Mucosa of descending colon (tissue), 3 donors: Measurements from ENCODE around the gene COX7A2. TPM values are rescaled to one million over a fixed set of nuclear protein-coding genes. Genes with fewer than 3 reads are reported as not detected.

ENCODE experiments used
- ATAC-seq: fragments of 200-7000 bp; cut with Tn5 transposase; one replicate; pipeline ENCODE4 v1.9.1; 2020; ENCODE audit warnings: mild to moderate bottlenecking, moderate library complexity
- DNase-seq, 3 donors: peaks; one replicate each; pipeline ENCODE4 v3.0.0-alpha.2; 2020
- H3K36me3 ChIP-seq: fragments of 200-600 bp; one replicate; pipeline ENCODE4 v1.8.0; 2021; ENCODE audit warnings: low read depth, mild to moderate bottlenecking
- H3K4me1 ChIP-seq: fragments of 200-600 bp; one replicate; pipeline ENCODE4 v1.8.0; 2021; ENCODE audit warnings: low read depth, mild to moderate bottlenecking
- H3K4me3 ChIP-seq: fragments of 200-600 bp; one replicate; pipeline ENCODE4 v1.8.0; 2021; ENCODE audit warnings: mild to moderate bottlenecking
- H3K9me3 ChIP-seq: fragments of 200-600 bp; one replicate; pipeline ENCODE4 v1.8.0; 2021; ENCODE audit warnings: mild to moderate bottlenecking
- intact Hi-C, 2 donors: fragments of 100-400 bp; cut with DNase I in 1 of 2; cut with micrococcal nuclease in 1 of 2; formaldehyde crosslinking; loops; one replicate each; pipeline versions ENCODE4 v1.11.0 to v1.11.1; 2022; cut with DNase I, micrococcal nuclease
- long read RNA-seq, 2 donors: library from polyadenylated mRNA; unstranded; transcript quantifications; one replicate each; pipeline ENCODE4 v2.0.0, GENCODE V29; 2019 to 2021
- total RNA-seq, 3 donors: library from RNA; stranded (reverse); fragmentation: NEBNext Ultra II Directional in 2 of 3; extraction: Animal tissue kit (Norgen Biotek cat#: 25700) in 2 of 3; gene quantifications; one replicate each; pipeline versions ENCODE4 v1.2.1 to v1.2.4, GENCODE V29; 2021 to 2023
- TF ChIP-seq, protein P1 (sequence below): fragments of 200-600 bp; IDR thresholded peaks from one replicate; pipeline ENCODE4 v1.8.0; 2022; ENCODE audit warnings: antibody characterized with exemption, mild to moderate bottlenecking
- donor health status: DM: no; HTN: no; CAD: no; lungs with moderate emphysema.
- donor health status: DM: no; HTN: no; CAD: no.
- donor health status: DM: no; HTN: yes; CAD: no.

Gene COX7A2, protein sequence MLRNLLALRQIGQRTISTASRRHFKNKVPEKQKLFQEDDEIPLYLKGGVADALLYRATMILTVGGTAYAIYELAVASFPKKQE
- 100 to 1,000 TPM; 493 to 721 (median 652) TPM for total RNA-seq
- long read RNA-seq, donor 1, transcript COX7A2-202 (4 exons, 773 nt) = major isoform, 134 of 137 reads
- long read RNA-seq, donor 1, partial matches to known transcripts = 1 of 137 reads
- long read RNA-seq, donor 1, other reads (novel, unspliced or antisense) = 1 of 137 reads
- long read RNA-seq, donor 2, transcript COX7A2-202 (4 exons, 773 nt) = major isoform, 359 of 388 reads
- long read RNA-seq, donor 2, transcript COX7A2-206 (3 exons, 325 nt) = minor isoform, 13 of 388 reads
- long read RNA-seq, donor 2, partial matches to known transcripts = 0 of 388 reads
- long read RNA-seq, donor 2, other reads (novel, unspliced or antisense) = 14 of 388 reads

DNA sequence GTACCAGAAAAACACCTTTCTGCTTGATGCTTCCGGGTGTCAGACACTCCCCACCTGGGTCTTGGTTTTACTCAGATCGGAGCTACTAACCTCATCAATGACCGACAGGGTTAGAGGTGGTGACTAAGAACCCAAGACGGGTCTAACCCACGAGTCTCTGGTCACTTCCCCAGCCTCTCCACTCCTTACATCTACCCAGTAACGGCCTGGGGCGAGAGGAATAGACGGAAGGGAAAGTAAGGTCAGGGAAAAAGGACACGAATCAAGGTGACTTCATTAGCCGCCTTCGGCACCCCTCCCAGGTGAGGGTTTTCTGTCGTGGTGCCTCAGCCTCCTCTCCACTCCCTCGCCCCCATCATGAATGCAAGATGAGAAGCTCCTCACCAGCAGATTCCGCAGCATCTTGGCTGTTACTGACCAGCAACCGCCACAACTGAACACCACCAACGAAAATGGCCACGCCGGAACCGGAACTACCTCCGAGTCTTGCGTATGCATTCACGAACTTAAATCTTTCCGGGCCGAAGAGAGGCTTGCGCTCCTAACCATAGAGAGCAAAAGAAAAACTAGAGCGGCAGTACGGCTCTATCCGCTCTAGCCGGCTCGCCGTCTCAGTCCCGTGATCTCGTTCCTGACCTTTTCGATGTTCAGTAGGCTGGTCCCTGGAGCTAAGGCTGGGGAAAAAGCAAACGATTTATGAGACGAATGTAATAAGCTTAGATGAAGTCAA is at the start of gene COX7A2:
Gene COX7A2, minus strand, starts transcription at position 469 of the 730 bp plus-strand sequence. Its CDS starts 67 bp downstream, at position 402.
- TF ChIP-seq, protein P1, sequence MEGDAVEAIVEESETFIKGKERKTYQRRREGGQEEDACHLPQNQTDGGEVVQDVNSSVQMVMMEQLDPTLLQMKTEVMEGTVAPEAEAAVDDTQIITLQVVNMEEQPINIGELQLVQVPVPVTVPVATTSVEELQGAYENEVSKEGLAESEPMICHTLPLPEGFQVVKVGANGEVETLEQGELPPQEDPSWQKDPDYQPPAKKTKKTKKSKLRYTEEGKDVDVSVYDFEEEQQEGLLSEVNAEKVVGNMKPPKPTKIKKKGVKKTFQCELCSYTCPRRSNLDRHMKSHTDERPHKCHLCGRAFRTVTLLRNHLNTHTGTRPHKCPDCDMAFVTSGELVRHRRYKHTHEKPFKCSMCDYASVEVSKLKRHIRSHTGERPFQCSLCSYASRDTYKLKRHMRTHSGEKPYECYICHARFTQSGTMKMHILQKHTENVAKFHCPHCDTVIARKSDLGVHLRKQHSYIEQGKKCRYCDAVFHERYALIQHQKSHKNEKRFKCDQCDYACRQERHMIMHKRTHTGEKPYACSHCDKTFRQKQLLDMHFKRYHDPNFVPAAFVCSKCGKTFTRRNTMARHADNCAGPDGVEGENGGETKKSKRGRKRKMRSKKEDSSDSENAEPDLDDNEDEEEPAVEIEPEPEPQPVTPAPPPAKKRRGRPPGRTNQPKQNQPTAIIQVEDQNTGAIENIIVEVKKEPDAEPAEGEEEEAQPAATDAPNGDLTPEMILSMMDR = no peak
- Histone ChIP-seq H3K4me1 (peaks cover 11% of the 10 kb centered on the region), H3K9me3 (no peaks in the 10 kb centered on the region), H3K4me3 (peak within 1 kb of the TSS; percentile 50), H3K36me3 (no peaks in the 10 kb centered on the region)
- peak; percentile 100 for ATAC-seq
- intact Hi-C loops = no loop called here
- DNase-seq = peak; percentile 89 to 95 (median 90)

DNA sequence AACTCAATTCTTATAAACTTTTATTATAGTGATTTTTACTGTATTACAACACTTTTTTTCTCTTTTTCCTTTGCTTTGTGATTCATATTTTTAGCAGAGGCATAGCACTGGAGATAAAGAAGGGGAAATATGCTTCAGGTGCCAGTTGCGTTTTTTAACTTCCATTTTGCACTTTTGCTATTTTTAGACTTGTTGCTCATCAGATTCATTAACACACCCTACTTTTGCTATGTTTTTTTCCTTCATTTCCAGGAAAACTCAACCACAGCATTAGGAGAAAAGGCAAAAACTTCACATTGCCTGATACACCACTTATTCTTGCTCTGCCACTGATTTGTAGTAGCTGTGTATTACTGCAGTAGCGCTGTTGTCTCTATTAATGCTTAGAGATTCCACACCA is 49.0 kb upstream of the COX7A2 start:
- no peaks in the 10 kb centered on the region for H3K36me3 ChIP-seq
- TF ChIP-seq, protein P1 = no peak
- H3K9me3 ChIP-seq = no peaks in the 10 kb centered on the region
- intact Hi-C loops = no loop called here
- ATAC-seq = no peak
- DNase-seq = no peak
- H3K4me1 ChIP-seq = no peaks in the 10 kb centered on the region
- no peak overlapping the region for H3K4me3 ChIP-seq

DNA sequence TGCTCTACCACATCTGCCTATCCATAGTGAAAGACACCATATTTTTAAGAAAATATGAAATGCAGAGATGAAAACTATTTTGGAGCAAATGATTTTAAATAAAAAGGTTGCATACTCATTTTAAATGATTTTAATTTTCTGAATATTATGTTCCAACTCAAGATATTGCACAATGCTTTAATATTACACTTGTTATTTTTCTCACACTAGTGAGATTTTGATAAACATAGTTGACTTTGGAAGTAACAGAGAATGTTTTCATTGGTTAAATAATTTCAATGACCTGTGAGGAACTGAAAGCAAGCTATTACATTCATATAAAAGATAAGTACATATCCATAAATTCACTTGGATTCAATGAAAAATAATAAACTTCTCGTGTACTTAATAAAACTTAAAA is 48.1 kb upstream of the COX7A2 start:
- no peak for DNase-seq
- ATAC-seq = no peak
- Histone ChIP-seq H3K4me1 (no peaks in the 10 kb centered on the region), H3K9me3 (no peaks in the 10 kb centered on the region), H3K36me3 (no peaks in the 10 kb centered on the region), H3K4me3 (no peak overlapping the region)
- intact Hi-C loops = no loop called here
- TF ChIP-seq, protein P1 = no peak

DNA sequence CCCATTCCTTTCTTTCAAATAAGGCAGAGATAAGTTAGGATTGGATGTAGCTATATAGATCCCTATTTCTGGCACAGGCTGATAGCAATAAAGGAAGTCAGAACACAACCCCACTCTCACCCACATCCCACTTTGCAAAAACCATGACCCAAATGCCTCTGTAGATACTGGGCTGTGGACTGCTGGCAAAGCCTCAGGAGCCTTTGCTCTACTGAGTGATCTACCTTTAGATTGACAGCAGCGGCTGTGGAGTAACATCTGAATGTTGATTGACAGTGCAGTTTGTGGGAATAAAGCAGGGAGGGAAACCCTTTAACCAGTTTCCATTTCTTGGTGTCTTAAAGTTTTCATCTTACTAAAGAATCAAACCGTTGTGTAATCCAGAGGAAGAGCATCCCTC is 47.7 kb upstream of the COX7A2 start:
- ATAC-seq = no peak
- no peak for DNase-seq
- Histone ChIP-seq H3K4me1 (no peaks in the 10 kb centered on the region), H3K4me3 (no peak overlapping the region), H3K9me3 (no peaks in the 10 kb centered on the region), H3K36me3 (no peaks in the 10 kb centered on the region)
- intact Hi-C loops = no loop called here
- TF ChIP-seq, protein P1 = no peak

DNA sequence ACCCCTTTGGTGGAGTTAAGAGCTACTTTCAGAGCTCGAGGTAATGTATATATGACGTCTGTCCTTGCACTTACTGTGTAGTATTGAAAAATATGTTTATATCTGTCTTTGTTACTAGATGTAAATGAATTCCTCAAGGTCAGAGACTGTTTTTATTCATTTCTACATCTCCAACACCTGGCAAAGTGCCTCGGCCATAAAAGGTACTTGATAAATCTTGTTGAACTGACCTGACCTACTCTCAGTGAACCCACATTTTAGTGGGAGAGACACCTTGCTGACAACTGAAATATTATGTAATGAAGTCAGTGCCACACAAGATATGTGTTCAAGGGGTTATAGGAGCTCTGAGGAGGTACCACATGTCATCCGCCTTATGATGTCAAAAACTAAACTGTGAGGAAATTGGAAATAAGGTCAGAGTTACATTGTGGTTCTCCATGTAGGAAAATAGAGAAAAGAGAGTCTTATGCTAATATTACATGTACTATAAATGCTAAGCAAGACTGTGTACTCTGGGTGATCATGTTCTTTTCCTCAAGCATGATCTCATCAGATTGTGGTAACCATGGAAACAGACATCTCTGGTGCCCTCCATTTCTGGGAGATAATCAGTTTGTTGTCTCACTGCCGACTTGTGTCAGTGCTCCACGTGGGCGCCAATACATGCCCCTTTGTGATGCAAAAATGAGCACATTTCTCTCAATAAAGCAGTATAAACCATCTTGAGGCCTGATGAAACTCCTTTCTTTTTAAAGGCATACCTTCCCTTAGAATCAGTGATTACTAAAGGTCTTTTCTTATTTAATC is 46.7 kb upstream of the COX7A2 start:
- TF ChIP-seq, protein P1 = no peak
- ATAC-seq (no peak), DNase-seq (no peak)
- intact Hi-C loops = no loop called here
- Histone ChIP-seq H3K9me3 (no peaks in the 10 kb centered on the region), H3K36me3 (no peaks in the 10 kb centered on the region), H3K4me3 (no peak overlapping the region), H3K4me1 (peaks cover 6% of the 10 kb centered on the region)
